Spleen (tissue), 7 donors: ENCODE data around the gene JARID2.

Source experiments
- POLR2A ChIP-seq, 3 donors: fragments of 450-650 bp; IDR thresholded peaks; one replicate each; pipeline ENCODE4 v1.5.1; 2017; ENCODE audit warnings: antibody characterized with exemption in 3 of 3, mild to moderate bottlenecking in 1 of 3
- POLR2AphosphoS5 ChIP-seq, 3 donors: sonication (generic); formaldehyde crosslinking; IDR thresholded peaks; one replicate each; pipeline ENCODE4 v1.5.1; 2017; ENCODE audit warnings: antibody characterized with exemption in 3 of 3
- TF ChIP-seq, protein P1 (sequence below), 11 experiments: fragments of 200-600 bp in 7 of 11; fragments of 450-650 bp in 4 of 11; sonication (generic) in 4 of 11; IDR thresholded peaks in 8 of 11; conservative IDR thresholded peaks in 3 of 11; 1 replicate in 7 of 11; 2 replicates in 4 of 11; pipeline versions ENCODE4 v1.4.0 to v1.8.0; 2016 to 2021; ENCODE audit warnings: antibody characterized with exemption in 11 of 11, inconsistent platforms in 4 of 11, mild to moderate bottlenecking in 1 of 11
- donor health status: DM: no; HTN: no; CAD: no; lungs with moderate emphysema.
- donor health status: DM: no; HTN: no; CAD: no.
- donor health status: DM: no; HTN: no; CAD: no.

DNA sequence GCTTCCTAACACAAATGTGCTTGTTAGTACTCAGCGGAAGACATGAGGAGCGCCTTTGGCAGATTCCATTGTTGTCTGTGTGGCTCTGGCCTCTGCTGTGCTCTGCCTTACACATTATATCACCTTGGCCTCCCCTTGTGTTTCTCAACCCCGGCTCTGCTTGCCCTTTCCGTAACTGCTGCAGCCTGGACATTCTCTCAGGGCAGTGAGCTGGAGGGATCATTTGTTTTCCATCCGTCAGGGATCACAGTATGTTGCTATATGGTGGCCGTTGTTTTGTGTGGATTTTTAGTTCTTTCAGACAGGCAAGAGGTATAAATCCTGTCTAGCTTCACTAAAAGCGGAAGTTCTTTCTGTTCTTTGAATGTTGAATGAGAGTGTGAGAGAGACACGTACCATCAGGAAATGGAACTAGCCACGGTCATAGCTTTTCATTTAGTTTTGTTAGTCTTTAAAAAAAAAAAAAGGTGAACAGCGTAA, 175.1 kb downstream of the JARID2 start:
- TF ChIP-seq, protein P1, sequence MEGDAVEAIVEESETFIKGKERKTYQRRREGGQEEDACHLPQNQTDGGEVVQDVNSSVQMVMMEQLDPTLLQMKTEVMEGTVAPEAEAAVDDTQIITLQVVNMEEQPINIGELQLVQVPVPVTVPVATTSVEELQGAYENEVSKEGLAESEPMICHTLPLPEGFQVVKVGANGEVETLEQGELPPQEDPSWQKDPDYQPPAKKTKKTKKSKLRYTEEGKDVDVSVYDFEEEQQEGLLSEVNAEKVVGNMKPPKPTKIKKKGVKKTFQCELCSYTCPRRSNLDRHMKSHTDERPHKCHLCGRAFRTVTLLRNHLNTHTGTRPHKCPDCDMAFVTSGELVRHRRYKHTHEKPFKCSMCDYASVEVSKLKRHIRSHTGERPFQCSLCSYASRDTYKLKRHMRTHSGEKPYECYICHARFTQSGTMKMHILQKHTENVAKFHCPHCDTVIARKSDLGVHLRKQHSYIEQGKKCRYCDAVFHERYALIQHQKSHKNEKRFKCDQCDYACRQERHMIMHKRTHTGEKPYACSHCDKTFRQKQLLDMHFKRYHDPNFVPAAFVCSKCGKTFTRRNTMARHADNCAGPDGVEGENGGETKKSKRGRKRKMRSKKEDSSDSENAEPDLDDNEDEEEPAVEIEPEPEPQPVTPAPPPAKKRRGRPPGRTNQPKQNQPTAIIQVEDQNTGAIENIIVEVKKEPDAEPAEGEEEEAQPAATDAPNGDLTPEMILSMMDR (IDR thresholded peaks at IDR 0.05 in 8 of 11, conservative IDR thresholded peaks at IDR 0.05 in 3 of 11) = no peak
- no peak for TF ChIP-seq POLR2A (IDR thresholded peaks at IDR 0.05)
- peak in 2 of 3 donors; percentile 31 to 63 for TF ChIP-seq POLR2AphosphoS5 (IDR thresholded peaks at IDR 0.05)
